Lower leg skin (tissue), 3 donors: ENCODE results near the gene REC114.

Experiments used
- POLR2A ChIP-seq, 2 donors: fragments of 450-650 bp; IDR thresholded peaks; one replicate each; pipeline ENCODE4 v1.6.1; 2016 to 2017; ENCODE audit warnings: antibody characterized with exemption in 2 of 2, mild to moderate bottlenecking in 1 of 2, moderate library complexity in 1 of 2
- TF ChIP-seq, protein P1 (sequence below), 3 donors: fragments of 450-650 bp; IDR thresholded peaks; one replicate each; pipeline ENCODE4 v1.5.1; 2016; ENCODE audit warnings: antibody characterized with exemption in 3 of 3, mild to moderate bottlenecking in 3 of 3, moderate library complexity in 2 of 3

- no peak for TF ChIP-seq POLR2A (IDR thresholded peaks at IDR 0.05)
- TF ChIP-seq, protein P1, sequence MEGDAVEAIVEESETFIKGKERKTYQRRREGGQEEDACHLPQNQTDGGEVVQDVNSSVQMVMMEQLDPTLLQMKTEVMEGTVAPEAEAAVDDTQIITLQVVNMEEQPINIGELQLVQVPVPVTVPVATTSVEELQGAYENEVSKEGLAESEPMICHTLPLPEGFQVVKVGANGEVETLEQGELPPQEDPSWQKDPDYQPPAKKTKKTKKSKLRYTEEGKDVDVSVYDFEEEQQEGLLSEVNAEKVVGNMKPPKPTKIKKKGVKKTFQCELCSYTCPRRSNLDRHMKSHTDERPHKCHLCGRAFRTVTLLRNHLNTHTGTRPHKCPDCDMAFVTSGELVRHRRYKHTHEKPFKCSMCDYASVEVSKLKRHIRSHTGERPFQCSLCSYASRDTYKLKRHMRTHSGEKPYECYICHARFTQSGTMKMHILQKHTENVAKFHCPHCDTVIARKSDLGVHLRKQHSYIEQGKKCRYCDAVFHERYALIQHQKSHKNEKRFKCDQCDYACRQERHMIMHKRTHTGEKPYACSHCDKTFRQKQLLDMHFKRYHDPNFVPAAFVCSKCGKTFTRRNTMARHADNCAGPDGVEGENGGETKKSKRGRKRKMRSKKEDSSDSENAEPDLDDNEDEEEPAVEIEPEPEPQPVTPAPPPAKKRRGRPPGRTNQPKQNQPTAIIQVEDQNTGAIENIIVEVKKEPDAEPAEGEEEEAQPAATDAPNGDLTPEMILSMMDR (IDR thresholded peaks at IDR 0.05), result no peak
Observed at GRCh38 chr15:73555080-73555479, 112.1 kb downstream of the REC114 start.
